A549 (cell line): ENCODE results near the gene ZNF276. TPM values are rescaled to one million over a fixed set of nuclear protein-coding genes. Genes with fewer than 3 reads are reported as not detected.

ENCODE experiments used
- ATAC-seq, 2 experiments: fragments of 200-7000 bp in 1 of 2; fragments of >200 bp in 1 of 2; cut with Nextera tagmentation in 1 of 2; cut with Tn5 transposase in 1 of 2; 3 replicates each; pipeline versions ENCODE4 v1.8.0 to v1.9.1; 2018 to 2020; ENCODE audit warnings: mild to moderate bottlenecking in 1 of 2, moderate library complexity in 1 of 2
- CTCF ChIA-PET: fragments of 300-600 bp; sonication (Branson Sonifier 250); formaldehyde crosslinking; extraction: SDS; loops from one replicate; lab custom pipeline; 2021; ENCODE audit warnings: antibody characterized with exemption, inconsistent platforms; lab: Yijun Ruan, JAX
- POLR2A ChIA-PET: fragments of 350-600 bp; formaldehyde crosslinking; extraction: SDS; loops from one replicate; lab custom pipeline; 2021; ENCODE audit warnings: antibody characterized with exemption, inconsistent platforms; lab: Yijun Ruan, JAX
- DNase-seq, 2 experiments: peaks; one replicate each; pipeline versions ENCODE4 v3.0.0 to v3.0.0-alpha.2; 2011 to 2016; ENCODE audit warnings: low read depth in 1 of 2, low spot score in 1 of 2
- FAIRE-seq: peaks from 2 replicates; lab custom pipeline; 2011; peaks lifted over from hg19 to GRCh38; lab: Jason Lieb, UNC
- H3K27ac ChIP-seq, 2 experiments: fragments of >200 bp; sonication (Bioruptor Twin); formaldehyde crosslinking; 3 replicates each; pipeline ENCODE4 v1.5.1; 2016 to 2017
- H3K4me1 ChIP-seq: fragments of >200 bp; sonication (Bioruptor Twin); formaldehyde crosslinking; 3 replicates; pipeline ENCODE4 v1.6.1; 2016
- H3K4me2 ChIP-seq: fragments of >200 bp; sonication (Bioruptor Twin); formaldehyde crosslinking; 3 replicates; pipeline ENCODE4 v1.6.1; 2016
- H3K4me3 ChIP-seq: fragments of >200 bp; sonication (Bioruptor Twin); formaldehyde crosslinking; 3 replicates; pipeline ENCODE4 v1.5.1; 2016
- H3K9me3 ChIP-seq: fragments of >200 bp; sonication (Bioruptor Twin); formaldehyde crosslinking; 3 replicates; pipeline ENCODE4 v1.6.1; 2016
- ATOH8 ChIP-seq: fragments of 250-450 bp; sonication (Bioruptor Pico); IDR thresholded peaks from 2 replicates; pipeline ENCODE4 v1.5.0; 2020; ENCODE audit warnings: low read depth, mild to moderate bottlenecking, moderate library complexity
- BHLHE40 ChIP-seq: IDR thresholded peaks from 2 replicates; pipeline ENCODE4 v1.6.1; 2012; ENCODE audit warnings: low read depth, low read length, inconsistent platforms
- CBX2 ChIP-seq: fragments of 200-600 bp; sonication (generic); IDR thresholded peaks from 2 replicates; pipeline ENCODE4 v1.6.1; 2016; ENCODE audit warnings: low read depth, mild to moderate bottlenecking, borderline replicate concordance
- CBX8 ChIP-seq: fragments of 200-600 bp; sonication (generic); IDR thresholded peaks from 2 replicates; pipeline ENCODE4 v1.6.1; 2016
- CHD2 ChIP-seq: fragments of 150-350 bp; IDR thresholded peaks from 2 replicates; pipeline ENCODE4 v1.6.1; 2014; ENCODE audit warnings: low read length; ENCODE audit not compliant: partially characterized antibody
- FOSB ChIP-seq: fragments of 250-450 bp; sonication (Bioruptor Pico); IDR thresholded peaks from 2 replicates; pipeline ENCODE4 v1.5.0; 2020; ENCODE audit warnings: mild to moderate bottlenecking, moderate library complexity
- FOSL2 ChIP-seq, 2 experiments: fragments of 450-650 bp in 1 of 2; fragments of >200 bp in 1 of 2; sonication (Bioruptor Twin) in 1 of 2; formaldehyde crosslinking; IDR thresholded peaks; 2 replicates each; pipeline versions ENCODE4 v1.5.0 to v1.6.1; 2016 to 2020; ENCODE audit warnings: mild to moderate bottlenecking in 1 of 2, moderate library complexity in 1 of 2
- FOXS1 ChIP-seq: fragments of 250-450 bp; sonication (Bioruptor Pico); IDR thresholded peaks from 2 replicates; pipeline ENCODE4 v1.5.0; 2020; ENCODE audit warnings: mild to moderate bottlenecking, moderate library complexity
- HEYL ChIP-seq: fragments of 250-450 bp; sonication (Bioruptor Pico); IDR thresholded peaks from 2 replicates; pipeline ENCODE4 v1.8.0; 2021; ENCODE audit warnings: mild to moderate bottlenecking, moderate library complexity
- HOXB13 ChIP-seq: fragments of 250-450 bp; sonication (Bioruptor Pico); IDR thresholded peaks from 2 replicates; pipeline ENCODE4 v1.5.0; 2020; ENCODE audit warnings: low read depth, mild to moderate bottlenecking, moderate library complexity
- HOXB5 ChIP-seq: fragments of 250-450 bp; sonication (Bioruptor Pico); IDR thresholded peaks from 2 replicates; pipeline ENCODE4 v1.5.0; 2020; ENCODE audit warnings: mild to moderate bottlenecking, moderate library complexity
- JUN ChIP-seq, 2 experiments: fragments of >200 bp; sonication (Bioruptor Twin); formaldehyde crosslinking; IDR thresholded peaks; 2 replicates in 1 of 2; 3 replicates in 1 of 2; pipeline ENCODE4 v1.6.1; 2016 to 2017
- KDM1A ChIP-seq: fragments of 200-600 bp; sonication (generic); IDR thresholded peaks from 2 replicates; pipeline ENCODE4 v1.6.1; 2016; ENCODE audit warnings: low read depth, mild to moderate bottlenecking
- KDM5A ChIP-seq: fragments of 200-600 bp; sonication (generic); IDR thresholded peaks from 2 replicates; pipeline ENCODE4 v1.6.1; 2016; ENCODE audit warnings: antibody characterized with exemption, mild to moderate bottlenecking
- MYC ChIP-seq: IDR thresholded peaks from 2 replicates; pipeline ENCODE4 v1.6.1; 2012; ENCODE audit warnings: mild to moderate bottlenecking, inconsistent platforms, low read length, improper control_type of control experiment, borderline replicate concordance
- NFE2L2 ChIP-seq: fragments of 150-350 bp; conservative IDR thresholded peaks from 2 replicates; pipeline ENCODE4 v1.6.1; 2014; ENCODE audit warnings: low read length
- NPAS2 ChIP-seq: fragments of 250-450 bp; sonication (Bioruptor Pico); IDR thresholded peaks from 2 replicates; pipeline ENCODE4 v1.8.0; 2022; ENCODE audit warnings: mild to moderate bottlenecking, moderate library complexity, borderline replicate concordance
- RAD21 ChIP-seq, 2 experiments: fragments of >200 bp in 1 of 2; sonication (Bioruptor Twin) in 1 of 2; formaldehyde crosslinking in 1 of 2; IDR thresholded peaks in 1 of 2; conservative IDR thresholded peaks in 1 of 2; 2 replicates in 1 of 2; 3 replicates in 1 of 2; pipeline ENCODE4 v1.6.1; 2012 to 2018; ENCODE audit warnings: inconsistent platforms in 1 of 2
- RARB ChIP-seq: fragments of 250-450 bp; sonication (Bioruptor Pico); IDR thresholded peaks from 2 replicates; pipeline ENCODE4 v1.8.0; 2021; ENCODE audit warnings: mild to moderate bottlenecking, moderate library complexity
- RCOR1 ChIP-seq: fragments of 150-350 bp; IDR thresholded peaks from 2 replicates; pipeline ENCODE4 v1.6.1; 2014; ENCODE audit warnings: antibody characterized with exemption, low read length, low read depth
- RNF2 ChIP-seq: fragments of 200-600 bp; sonication (generic); IDR thresholded peaks from 2 replicates; pipeline ENCODE4 v1.6.1; 2016; ENCODE audit warnings: low read depth, mild to moderate bottlenecking, antibody characterized with exemption, moderate library complexity, borderline replicate concordance
- SMC3 ChIP-seq: fragments of >200 bp; sonication (Bioruptor Twin); formaldehyde crosslinking; IDR thresholded peaks from 3 replicates; pipeline ENCODE4 v1.6.1; 2018; ENCODE audit warnings: inconsistent platforms
- SREBF2 ChIP-seq: fragments of 450-650 bp; IDR thresholded peaks from 2 replicates; pipeline ENCODE4 v1.6.1; 2014; ENCODE audit warnings: mild to moderate bottlenecking, moderate library complexity
- TP53 ChIP-seq: fragments of 250-450 bp; sonication (Bioruptor Pico); IDR thresholded peaks from 2 replicates; pipeline ENCODE4 v1.5.0; 2021; ENCODE audit warnings: mild to moderate bottlenecking, moderate library complexity
- ZFP36 ChIP-seq: fragments of 450-650 bp; IDR thresholded peaks from 2 replicates; pipeline ENCODE4 v1.6.1; 2014; ENCODE audit warnings: borderline replicate concordance; ENCODE audit not compliant: partially characterized antibody
- WGBS: methylation state at CpG from one replicate; pipeline ENCODE4 v1.1.6; 2017; ENCODE audit errors: missing lambda C conversion rate; 5-methylcytosine and 5-hydroxymethylcytosine counted together
- polyA plus RNA-seq, 4 experiments: library from polyadenylated mRNA; depleted of rRNA in 3 of 4; stranded (reverse); fragments of >200 nt; fragmentation: RNase III in 1 of 4; extraction: RNeasy Plus Mini Kit Qiagen cat#74134 plus additional on column Dnase treatment in 1 of 4; gene quantifications; 2 replicates in 3 of 4; 3 replicates in 1 of 4; pipeline ENCODE4 v1.2.3, GENCODE V29; 2011 to 2017
- TF ChIP-seq, protein P1 (sequence below): fragments of 200-600 bp; sonication (generic); IDR thresholded peaks from 2 replicates; pipeline ENCODE4 v1.6.1; 2016; ENCODE audit warnings: antibody characterized with exemption, mild to moderate bottlenecking, moderate library complexity
- TF ChIP-seq, protein P2 (sequence below): fragments of 150-350 bp; IDR thresholded peaks from 2 replicates; pipeline ENCODE4 v1.6.1; 2014; ENCODE audit warnings: low read depth, mild to moderate bottlenecking, low read length

The ZNF276 gene
- polyA plus RNA-seq, 2 of the 4 experiments (the other 2 are of a cell fraction): 6.5 to 15.1 TPM

DNA sequence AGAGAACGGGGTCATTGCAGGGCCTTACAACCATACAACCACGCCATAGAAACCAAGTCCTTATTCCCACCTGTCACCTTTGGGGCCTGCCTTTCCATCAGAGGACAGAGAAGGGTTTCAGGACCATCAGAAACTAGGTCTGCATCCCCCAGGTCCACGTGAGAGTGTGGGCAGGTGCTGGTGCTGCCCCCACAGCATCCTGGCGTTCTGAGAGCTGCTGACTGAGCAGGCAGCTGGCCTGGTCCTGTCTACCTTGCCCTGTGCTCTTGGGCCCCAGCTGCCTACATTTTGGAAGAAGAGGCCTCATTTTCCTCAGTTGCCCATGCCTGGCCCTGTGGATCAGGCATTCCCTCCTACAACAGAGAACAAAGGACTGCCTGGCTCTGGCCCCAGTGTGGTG is 21.6 kb downstream of the ZNF276 start:
- H3K4me2 ChIP-seq: no peak overlapping the region
- H3K4me1 ChIP-seq: no peaks in the 10 kb centered on the region
- DNase-seq (no peak), ATAC-seq (no peak; a peak in 1 of 6 replicates), FAIRE-seq (no peak)
- ChIA-PET CTCF (interaction anchor here (0.7 to 2.0 kb wide), 5 partner anchors 10 to 117 kb away, joined by 3 to 7 read pairs (median 4); no protein-coding TSS in a partner anchor), POLR2A (no interaction called here)
- WGBS: 97% methylated on average over 3 of the region's 4 CpGs
- H3K9me3 ChIP-seq: no peaks in the 10 kb centered on the region
- H3K4me3 ChIP-seq: no peak overlapping the region
- TF ChIP-seq RARB (no peak), FOSL2 (IDR thresholded peaks at IDR 0.05) (no peak), FOSL2 (CRISPR knock-in tag; IDR thresholded peaks at IDR 0.05) (no peak), RAD21 (conservative IDR thresholded peaks at IDR 0.05 in 1 of 2, IDR thresholded peaks at IDR 0.05 in 1 of 2) (no peak), SREBF2 (no peak), ZFP36 (no peak), FOXS1 (no peak), TP53 (CRISPR knock-in tag) (no peak), HOXB5 (CRISPR knock-in tag) (no peak), KDM1A (no peak), NFE2L2 (no peak), HEYL (no peak), HOXB13 (no peak), JUN (IDR thresholded peaks at IDR 0.05) (no peak), ATOH8 (CRISPR knock-in tag) (no peak)
- TF ChIP-seq, protein P1, sequence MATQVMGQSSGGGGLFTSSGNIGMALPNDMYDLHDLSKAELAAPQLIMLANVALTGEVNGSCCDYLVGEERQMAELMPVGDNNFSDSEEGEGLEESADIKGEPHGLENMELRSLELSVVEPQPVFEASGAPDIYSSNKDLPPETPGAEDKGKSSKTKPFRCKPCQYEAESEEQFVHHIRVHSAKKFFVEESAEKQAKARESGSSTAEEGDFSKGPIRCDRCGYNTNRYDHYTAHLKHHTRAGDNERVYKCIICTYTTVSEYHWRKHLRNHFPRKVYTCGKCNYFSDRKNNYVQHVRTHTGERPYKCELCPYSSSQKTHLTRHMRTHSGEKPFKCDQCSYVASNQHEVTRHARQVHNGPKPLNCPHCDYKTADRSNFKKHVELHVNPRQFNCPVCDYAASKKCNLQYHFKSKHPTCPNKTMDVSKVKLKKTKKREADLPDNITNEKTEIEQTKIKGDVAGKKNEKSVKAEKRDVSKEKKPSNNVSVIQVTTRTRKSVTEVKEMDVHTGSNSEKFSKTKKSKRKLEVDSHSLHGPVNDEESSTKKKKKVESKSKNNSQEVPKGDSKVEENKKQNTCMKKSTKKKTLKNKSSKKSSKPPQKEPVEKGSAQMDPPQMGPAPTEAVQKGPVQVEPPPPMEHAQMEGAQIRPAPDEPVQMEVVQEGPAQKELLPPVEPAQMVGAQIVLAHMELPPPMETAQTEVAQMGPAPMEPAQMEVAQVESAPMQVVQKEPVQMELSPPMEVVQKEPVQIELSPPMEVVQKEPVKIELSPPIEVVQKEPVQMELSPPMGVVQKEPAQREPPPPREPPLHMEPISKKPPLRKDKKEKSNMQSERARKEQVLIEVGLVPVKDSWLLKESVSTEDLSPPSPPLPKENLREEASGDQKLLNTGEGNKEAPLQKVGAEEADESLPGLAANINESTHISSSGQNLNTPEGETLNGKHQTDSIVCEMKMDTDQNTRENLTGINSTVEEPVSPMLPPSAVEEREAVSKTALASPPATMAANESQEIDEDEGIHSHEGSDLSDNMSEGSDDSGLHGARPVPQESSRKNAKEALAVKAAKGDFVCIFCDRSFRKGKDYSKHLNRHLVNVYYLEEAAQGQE: no peak
- no peak overlapping the region for H3K27ac ChIP-seq

GRCh38 chr16:89744813-89745212 is 23.5 kb downstream of the ZNF276 start:
- H3K4me2 ChIP-seq: no peak overlapping the region
- no peak for TF ChIP-seq FOSB (CRISPR knock-in tag)
- TF ChIP-seq CBX8: no peak
- TF ChIP-seq, all 56 proteins: peak for 0
- CTCF ChIA-PET: interaction anchor here (1.0 to 5.0 kb wide), 3 partner anchors 39 to 116 kb away, joined by 3 to 26 read pairs (median 4); no protein-coding TSS in a partner anchor
- Histone ChIP-seq H3K27ac (no peak overlapping the region), H3K4me1 (no peaks in the 10 kb centered on the region), H3K4me3 (no peak overlapping the region), H3K9me3 (no peaks in the 10 kb centered on the region)
- no peak for FAIRE-seq
- no peak for DNase-seq
- 0 out of 6 replicates have a peak, but pooled peaks have one; percentile 5 to 28 for ATAC-seq
- POLR2A ChIA-PET: no interaction called here
- WGBS: 94% methylated on average over 14 of the region's 16 CpGs

- CTCF ChIA-PET: interaction anchor here (1.0 to 5.0 kb wide), 3 partner anchors 47 to 115 kb away, joined by 3 to 26 read pairs (median 4); no protein-coding TSS in a partner anchor
- Histone ChIP-seq H3K4me2 (no peak overlapping the region), H3K4me3 (no peak overlapping the region)
- TF ChIP-seq CBX2 (no peak), SMC3 (no peak), RCOR1 (no peak), ATOH8 (CRISPR knock-in tag) (no peak), CHD2 (no peak), FOSB (CRISPR knock-in tag) (no peak), MYC (no peak), KDM5A (no peak), NPAS2 (no peak), BHLHE40 (no peak), SREBF2 (no peak), KDM1A (no peak), RNF2 (no peak), HOXB13 (no peak)
- TF ChIP-seq, protein P2, sequence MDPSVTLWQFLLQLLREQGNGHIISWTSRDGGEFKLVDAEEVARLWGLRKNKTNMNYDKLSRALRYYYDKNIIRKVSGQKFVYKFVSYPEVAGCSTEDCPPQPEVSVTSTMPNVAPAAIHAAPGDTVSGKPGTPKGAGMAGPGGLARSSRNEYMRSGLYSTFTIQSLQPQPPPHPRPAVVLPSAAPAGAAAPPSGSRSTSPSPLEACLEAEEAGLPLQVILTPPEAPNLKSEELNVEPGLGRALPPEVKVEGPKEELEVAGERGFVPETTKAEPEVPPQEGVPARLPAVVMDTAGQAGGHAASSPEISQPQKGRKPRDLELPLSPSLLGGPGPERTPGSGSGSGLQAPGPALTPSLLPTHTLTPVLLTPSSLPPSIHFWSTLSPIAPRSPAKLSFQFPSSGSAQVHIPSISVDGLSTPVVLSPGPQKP: no peak
- TF ChIP-seq, all 56 proteins: peak for 0
- POLR2A ChIA-PET: no interaction called here
- WGBS: 89% methylated on average over 10 of the region's 15 CpGs
- Histone ChIP-seq H3K9me3 (no peaks in the 10 kb centered on the region), H3K27ac (no peak overlapping the region), H3K4me1 (no peaks in the 10 kb centered on the region)
- FAIRE-seq (no peak), DNase-seq (no peak), ATAC-seq (0 out of 6 replicates have a peak, but pooled peaks of 1 of the 2 experiments have one; percentile 21)
These were observed 24.7 kb downstream of the ZNF276 start for GRCh38 chr16:89746043-89746442.
